K562 (cell line): ENCODE results near the gene OST4. TPM values are rescaled to one million over a fixed set of nuclear protein-coding genes. Genes with fewer than 3 reads are reported as not detected.
"Not testable (repeated sequence)": the region's sequence is repeated elsewhere in the genome, so short reads cannot be mapped to it uniquely, and the experiment has no call there.

ENCODE experiments used
- ATAC-seq: fragments of 200-7000 bp; cut with Tn5 transposase; 3 replicates; pipeline ENCODE4 v1.9.1; 2020; ENCODE audit warnings: moderate library complexity
- BruUV-seq: library from RNA; stranded (reverse); fragments of 400-500 nt; replicated peaks from 2 replicates; lab custom pipeline; 2021; lab: Mats Ljungman, UMichigan
- CTCF ChIA-PET: fragments of 300-600 bp; formaldehyde crosslinking; extraction: SDS; loops from one replicate; lab custom pipeline; 2021; ENCODE audit warnings: low intra/inter-chr PET ratio; lab: Yijun Ruan, JAX
- POLR2A ChIA-PET: fragments of 300-600, 350-650 bp; sonication (Branson Sonifier 250); formaldehyde crosslinking; extraction: SDS; loops from one replicate; lab custom pipeline; 2021; ENCODE audit warnings: antibody characterized with exemption, inconsistent platforms; lab: Yijun Ruan, JAX
- DNase-seq, 4 experiments: peaks; one replicate each; pipeline versions ENCODE4 v3.0.0 to v3.0.0-alpha.2; 2011 to 2018; ENCODE audit warnings: low spot score in 3 of 4, mixed read lengths in 3 of 4; ENCODE audit errors: extremely low read depth in 1 of 4
- FAIRE-seq: peaks from 2 replicates; lab custom pipeline; 2011; peaks lifted over from hg19 to GRCh38; lab: Jason Lieb, UNC
- H2AFZ ChIP-seq: 2 replicates; pipeline ENCODE4 v1.6.0; 2011; ENCODE audit warnings: low read depth, low read length, control low read depth, inconsistent platforms
- H3K27ac ChIP-seq: fragments of 200-600 bp; 3 replicates; pipeline ENCODE4 v1.8.0; 2011; ENCODE audit warnings: low read depth, mild to moderate bottlenecking, control low read depth, inconsistent platforms, low read length, moderate library complexity, mixed read lengths; ENCODE audit errors: extremely low read depth
- H3K27me3 ChIP-seq, 2 experiments: fragments of 300-600 bp in 1 of 2; 2 replicates in 1 of 2; 3 replicates in 1 of 2; pipeline versions ENCODE4 v1.6.0 to v1.8.0; 2011; ENCODE audit warnings: inconsistent platforms in 2 of 2, low read length in 2 of 2, mild to moderate bottlenecking in 1 of 2, mixed read lengths in 1 of 2, moderate library complexity in 1 of 2; ENCODE audit not compliant: control insufficient read depth in 2 of 2, insufficient read depth in 2 of 2
- H3K36me3 ChIP-seq: fragments of 300-600 bp; 3 replicates; pipeline ENCODE4 v1.8.0; 2011; ENCODE audit warnings: mild to moderate bottlenecking, low read length, inconsistent platforms; ENCODE audit not compliant: control insufficient read depth, insufficient read depth
- H3K4me1 ChIP-seq, 2 experiments: fragments of 200-600 bp in 1 of 2; replicated peaks in 1 of 2; 2 replicates in 1 of 2; 3 replicates in 1 of 2; pipeline versions ENCODE4 v1.5.1 to v1.8.0; 2011; ENCODE audit warnings: inconsistent platforms in 2 of 2, low read length in 2 of 2, mild to moderate bottlenecking in 1 of 2, mixed read lengths in 1 of 2, moderate library complexity in 1 of 2; ENCODE audit not compliant: control insufficient read depth in 2 of 2, insufficient read depth in 2 of 2
- H3K4me2 ChIP-seq: 2 replicates; pipeline ENCODE4 v1.6.1; 2011; ENCODE audit warnings: low read length, control low read depth, inconsistent platforms, mixed read lengths; ENCODE audit not compliant: insufficient read depth
- H3K4me3 ChIP-seq: fragments of 200-600 bp; sonication (generic), shearing (Covaris generic); 2 replicates; pipeline ENCODE4 v1.5.1; 2016; ENCODE audit warnings: control low read depth, inconsistent platforms
- H3K79me2 ChIP-seq: fragments of 200-600 bp; 3 replicates; pipeline ENCODE4 v1.8.0; 2011; ENCODE audit warnings: low read length, inconsistent platforms; ENCODE audit not compliant: control insufficient read depth, insufficient read depth
- H3K9ac ChIP-seq, 2 experiments: 2 replicates each; pipeline versions ENCODE4 v1.6.0 to v1.6.1; 2011; ENCODE audit warnings: low read depth in 2 of 2, low read length in 2 of 2, control low read depth in 1 of 2, inconsistent platforms in 1 of 2, mild to moderate bottlenecking in 1 of 2, mixed read lengths in 1 of 2; ENCODE audit not compliant: insufficient read depth in 1 of 2
- H3K9me1 ChIP-seq: one replicate; pipeline ENCODE4 v1.6.0; 2011; ENCODE audit warnings: inconsistent platforms, mild to moderate bottlenecking, low read length, moderate library complexity; ENCODE audit not compliant: control insufficient read depth, insufficient read depth
- H3K9me3 ChIP-seq: replicated peaks from 2 replicates; pipeline ENCODE4 v1.5.1; 2011; ENCODE audit warnings: low read depth, low read length, inconsistent platforms; ENCODE audit not compliant: control insufficient read depth, insufficient read depth
- H4K20me1 ChIP-seq: replicated peaks from 2 replicates; pipeline ENCODE4 v1.6.1; 2011; ENCODE audit warnings: low read length, inconsistent platforms, mixed read lengths; ENCODE audit not compliant: control insufficient read depth, insufficient read depth
- ARNT ChIP-seq, 2 experiments: fragments of 450-650 bp; IDR thresholded peaks; 2 replicates each; pipeline ENCODE4 v1.6.1; 2016; ENCODE audit warnings: mild to moderate bottlenecking in 1 of 2
- MXI1 ChIP-seq: IDR thresholded peaks from 2 replicates; pipeline ENCODE4 v1.6.1; 2011; ENCODE audit warnings: low read depth, mild to moderate bottlenecking, improper control_type of control experiment, low read length
- SRSF1 ChIP-seq: fragments of 200-400 bp; formaldehyde crosslinking; IDR thresholded peaks from 2 replicates; pipeline ENCODE4 v1.6.1; 2017; ENCODE audit warnings: mild to moderate bottlenecking, low read depth, low read length, moderate library complexity
- ZFP1 ChIP-seq: fragments of 450-650 bp; formaldehyde crosslinking; IDR thresholded peaks from 2 replicates; pipeline ENCODE4 v1.4.0; 2020; ENCODE audit warnings: mild to moderate bottlenecking, mixed read lengths
- WGBS: fragments of 100-300 bp; shearing (Covaris generic); methylation state at CpG from one replicate; pipeline ENCODE4 v1.1.6; 2016; ENCODE audit warnings: low coverage, mixed read lengths; ENCODE audit not compliant: insufficient coverage; ENCODE audit errors: missing lambda C conversion rate; 5-methylcytosine and 5-hydroxymethylcytosine counted together
- in situ Hi-C: fragments of 300-500 bp; cut with MboI; formaldehyde crosslinking; loops from 4 replicates; pipeline ENCODE4 v1.15.0; 2018; ENCODE audit warnings: inconsistent platforms, mixed read lengths
- intact Hi-C: fragments of 100-400 bp; cut with micrococcal nuclease; formaldehyde crosslinking; loops from 2 replicates; pipeline ENCODE4 v1.14.2; 2022
- polyA plus RNA-seq, 8 experiments: library from polyadenylated mRNA; depleted of rRNA in 4 of 8; stranded (reverse) in 5 of 8; unstranded in 3 of 8; fragments of >200 nt; fragmentation: Nextera tagmentation in 2 of 8; fragmentation: Illumina TruSeq in 1 of 8; extraction: Ambion mirVana in 2 of 8; extraction: Trizol in 1 of 8; gene quantifications; 2 replicates each; pipeline versions ENCODE4 v1.2.1 to v1.2.3, GENCODE V29; 2011 to 2014; ENCODE audit warnings: inconsistent platforms in 1 of 8, missing spikeins in 1 of 8
- total RNA-seq, 7 experiments: library from RNA; depleted of rRNA in 6 of 7; stranded (reverse); fragments of >200 nt in 6 of 7; fragmentation: Illumina TruSeq in 2 of 7; extraction: Trizol in 2 of 7; gene quantifications; 2 replicates each; pipeline versions ENCODE4 v1.2.1 to v1.2.3, GENCODE V29; 2011 to 2021; ENCODE audit warnings: low replicate concordance in 1 of 7

The OST4 gene
- total and polyA plus RNA-seq, 9 of the 15 experiments (the other 6 are each of a cell fraction or from before 2014, with no cell fraction given) = 186 to 1,155 (median 355) TPM

DNA sequence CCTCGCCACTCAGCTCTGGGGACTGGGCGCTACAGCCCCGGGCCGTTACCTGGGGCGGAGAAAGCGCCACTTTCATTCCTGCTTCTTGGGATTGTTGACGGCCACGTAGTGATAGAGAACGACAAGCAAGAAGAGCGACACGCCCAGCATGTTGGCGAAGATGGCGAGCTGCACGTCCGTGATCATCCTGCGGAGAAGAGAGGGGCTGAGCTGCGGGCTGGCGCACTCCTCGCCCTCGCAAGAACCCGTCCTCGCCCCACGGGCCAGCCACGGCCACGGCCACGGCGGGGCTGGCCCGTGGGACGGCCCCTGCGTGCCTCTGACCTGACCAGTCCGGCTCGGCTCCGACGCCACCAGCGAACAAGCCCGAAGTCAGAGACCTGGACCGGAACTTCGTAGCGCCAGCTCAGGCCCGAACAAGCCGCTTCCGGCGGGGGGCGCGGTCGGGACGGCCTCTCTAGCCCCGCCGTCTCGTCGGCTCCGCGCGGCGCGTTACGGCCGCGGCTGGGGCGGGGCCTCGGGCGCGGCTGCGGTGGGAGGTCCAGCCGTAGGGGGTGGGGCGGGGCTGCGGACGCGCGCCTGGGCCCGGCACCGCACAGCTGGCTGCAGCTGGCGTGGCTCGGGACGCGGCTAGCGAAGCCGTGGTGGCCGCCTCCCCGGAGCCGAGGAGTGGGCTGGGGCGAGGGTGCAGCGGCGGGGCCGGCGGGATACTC lies at the start of gene OST4 (continued):
- TF ChIP-seq ZFP1 (no peak), ARNT (IDR thresholded peaks at IDR 0.05) (no peak), MXI1 (0 out of 2 replicates have a peak, but pooled peaks have one; percentile 52), SRSF1 (no peak)

DNA sequence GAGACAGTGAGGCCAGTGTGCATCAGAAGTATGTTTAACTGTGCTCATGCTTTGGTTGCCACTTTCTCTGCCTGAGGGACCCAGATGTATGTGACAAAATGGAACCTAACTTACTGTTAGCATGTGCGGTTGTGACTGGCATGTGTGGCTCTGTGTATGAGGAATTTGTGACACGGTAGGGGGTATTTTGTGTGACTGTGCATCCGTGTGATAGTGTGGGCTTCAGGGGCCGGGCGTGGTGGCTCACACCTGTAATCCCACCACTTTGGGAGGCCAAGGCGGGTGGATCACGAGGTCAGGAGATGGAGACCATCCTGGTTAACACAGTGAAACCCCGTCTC lies 47.8 kb upstream of the OST4 start:
- H2AFZ ChIP-seq, DNase-seq, H3K9me1 ChIP-seq, H3K79me2 ChIP-seq, H3K4me2 ChIP-seq, FAIRE-seq, H3K36me3 ChIP-seq, ATAC-seq, H3K9me3 ChIP-seq, in situ Hi-C loops, H3K9ac ChIP-seq, POLR2A ChIA-PET, H3K4me3 ChIP-seq, H4K20me1 ChIP-seq, BruUV-seq, intact Hi-C loops, H3K27ac ChIP-seq, CTCF ChIA-PET: not testable (repeated sequence)
- peaks cover 7 to 11% of the 10 kb centered on the region in 2 experiments; a peak in 4 of 5 replicates for H3K27me3 ChIP-seq
- 19% methylated on average over 7 of the region's 8 CpGs for WGBS
- H3K4me1 ChIP-seq = peaks cover 10 to 23% of the 10 kb centered on the region in 2 experiments; a peak in 4 of 5 replicates
